Measurements from ENCODE around the gene KCNK10. TPM values are rescaled to one million over a fixed set of nuclear protein-coding genes. Genes with fewer than 3 reads are reported as not detected.

Gene KCNK10
- total and polyA plus RNA-seq, 4 donors: not detected

GRCh38 chr14:88209273-88209672 is 113.8 kb downstream of the KCNK10 start:
- Histone ChIP-seq H3K4me1 (ENCODE audit: control insufficient read depth in 1 of 2, insufficient read depth in 2 of 2, low read length in 2 of 2) (no peaks in the 10 kb centered on the region), H3K9me3 (ENCODE audit: control insufficient read depth, low read length) (no peaks in the 10 kb centered on the region), H3K27ac (ENCODE audit: low read depth in 1 of 2, low read length in 2 of 2) (no peak overlapping the region), H3K36me3 (ENCODE audit: control insufficient read depth in 1 of 2, insufficient read depth in 2 of 2, low read length in 1 of 2) (no peaks in the 10 kb centered on the region), H3K4me3 (ENCODE audit: low read length in 2 of 2) (no peak overlapping the region), H3K27me3 (ENCODE audit: control insufficient read depth in 1 of 2, insufficient read depth in 2 of 2, low read length in 1 of 2) (no peaks in the 10 kb centered on the region)
- 41 to 52% methylated on average over 17 of the region's 17 CpGs for WGBS, 2 donors
- DNase-seq: no peak
- intact Hi-C loops (cut with DNase I): no loop called here
- ATAC-seq (ENCODE audit: low FRiP score): no peak

- no peak for DNase-seq
- 27 to 29% methylated on average over 5 of the region's 5 CpGs for WGBS, 2 donors
- Histone ChIP-seq H3K36me3 (ENCODE audit: control insufficient read depth in 1 of 2, insufficient read depth in 2 of 2, low read length in 1 of 2) (no peaks in the 10 kb centered on the region), H3K27me3 (ENCODE audit: control insufficient read depth in 1 of 2, insufficient read depth in 2 of 2, low read length in 1 of 2) (no peaks in the 10 kb centered on the region), H3K4me3 (ENCODE audit: low read length in 2 of 2) (no peak overlapping the region), H3K4me1 (ENCODE audit: control insufficient read depth in 1 of 2, insufficient read depth in 2 of 2, low read length in 2 of 2) (no peaks in the 10 kb centered on the region), H3K9me3 (ENCODE audit: control insufficient read depth, low read length) (no peaks in the 10 kb centered on the region), H3K27ac (ENCODE audit: low read depth in 1 of 2, low read length in 2 of 2) (no peak overlapping the region)
- intact Hi-C loops (cut with DNase I): no loop called here
- no peak for ATAC-seq (ENCODE audit: low FRiP score)
These were observed 114.2 kb downstream of the KCNK10 start for GRCh38 chr14:88208858-88209257.

DNA sequence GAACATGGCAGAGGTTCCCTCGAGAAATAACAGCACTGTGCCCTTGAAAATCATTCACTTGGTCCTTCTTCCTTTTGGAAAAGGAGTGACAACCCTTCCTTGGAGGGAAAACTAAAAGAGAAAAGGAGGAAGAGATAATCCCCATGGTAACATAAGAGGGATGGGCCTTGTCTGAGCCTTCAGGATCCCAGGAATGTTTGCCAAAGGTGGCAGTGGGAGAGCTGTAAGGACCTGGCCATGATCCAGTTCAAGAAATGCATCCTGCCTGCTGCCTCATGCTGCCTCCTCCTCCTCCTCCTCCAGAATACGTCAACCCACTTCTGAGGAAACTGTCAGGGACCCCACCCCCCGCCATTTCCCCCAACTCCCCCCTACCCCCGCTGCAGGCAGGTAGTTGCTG is 118.8 kb downstream of the KCNK10 start:
- no peaks in the 10 kb centered on the region for H3K27me3 ChIP-seq (ENCODE audit: control insufficient read depth in 1 of 2, insufficient read depth in 2 of 2, low read length in 1 of 2)
- DNase-seq (no peak), ATAC-seq (ENCODE audit: low FRiP score) (no peak)

DNA sequence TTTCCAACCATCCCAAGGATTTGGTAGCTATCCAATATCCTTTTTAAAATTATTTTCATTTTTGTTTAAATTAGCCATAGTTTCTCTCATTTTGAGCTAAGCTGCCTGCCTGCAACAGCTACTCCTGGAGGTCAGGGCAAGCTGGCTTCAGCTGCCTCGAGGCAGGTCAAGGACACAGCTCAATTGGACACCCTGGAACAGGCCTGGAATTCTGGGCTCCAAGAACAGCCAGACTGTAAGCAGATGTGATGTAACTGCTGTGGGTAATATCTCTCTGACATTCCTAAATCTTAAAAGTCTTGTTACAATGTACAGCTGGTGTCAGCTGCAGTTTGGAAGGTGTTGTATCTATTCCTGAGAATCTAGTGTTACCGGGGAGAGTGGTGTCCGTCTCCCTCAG is 119.8 kb downstream of the KCNK10 start:
- H3K4me3 ChIP-seq (ENCODE audit: low read length in 2 of 2): no peak overlapping the region
- no peak for DNase-seq
- no peak for ATAC-seq (ENCODE audit: low FRiP score)
- H3K9me3 ChIP-seq (ENCODE audit: control insufficient read depth, low read length): no peaks in the 10 kb centered on the region
- intact Hi-C loops (cut with DNase I): no loop called here
- 71 to 76% methylated on average over 3 of the region's 3 CpGs for WGBS, 2 donors
- H3K27me3 ChIP-seq (ENCODE audit: control insufficient read depth in 1 of 2, insufficient read depth in 2 of 2, low read length in 1 of 2): no peaks in the 10 kb centered on the region
- H3K4me1 ChIP-seq (ENCODE audit: control insufficient read depth in 1 of 2, insufficient read depth in 2 of 2, low read length in 2 of 2): no peaks in the 10 kb centered on the region
- no peaks in the 10 kb centered on the region for H3K36me3 ChIP-seq (ENCODE audit: control insufficient read depth in 1 of 2, insufficient read depth in 2 of 2, low read length in 1 of 2)
- H3K27ac ChIP-seq (ENCODE audit: low read depth in 1 of 2, low read length in 2 of 2): no peak overlapping the region

More for the DNA sequence above, 118.8 kb downstream of the KCNK10 start:
- no peaks in the 10 kb centered on the region for H3K4me1 ChIP-seq (ENCODE audit: control insufficient read depth in 1 of 2, insufficient read depth in 2 of 2, low read length in 2 of 2)
- H3K27ac ChIP-seq (ENCODE audit: low read depth in 1 of 2, low read length in 2 of 2): no peak overlapping the region
- H3K9me3 ChIP-seq (ENCODE audit: control insufficient read depth, low read length): no peaks in the 10 kb centered on the region
- no peak overlapping the region for H3K4me3 ChIP-seq (ENCODE audit: low read length in 2 of 2)
- 60 to 65% methylated on average over 4 of the region's 4 CpGs for WGBS, 2 donors
- no peaks in the 10 kb centered on the region for H3K36me3 ChIP-seq (ENCODE audit: control insufficient read depth in 1 of 2, insufficient read depth in 2 of 2, low read length in 1 of 2)
- intact Hi-C loops (cut with DNase I): no loop called here

DNA sequence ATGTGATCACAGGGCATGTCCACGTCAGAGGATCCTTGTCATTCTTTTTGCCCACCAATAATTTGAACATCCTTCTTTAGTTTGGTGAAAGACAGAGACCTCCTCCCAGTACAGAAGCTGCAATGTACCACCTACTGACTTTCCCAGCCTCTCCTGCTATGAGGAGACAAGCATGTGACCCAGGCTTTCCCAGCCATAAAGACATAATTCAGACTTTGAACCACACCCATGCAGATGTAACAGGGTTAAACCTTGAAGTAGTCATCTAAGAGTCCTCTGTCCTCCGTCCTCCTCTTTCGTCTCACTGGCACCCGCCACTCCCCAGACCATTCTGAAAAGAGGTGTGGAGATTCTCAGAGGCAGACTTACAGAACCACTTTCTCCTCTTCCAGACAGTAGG is 120.8 kb downstream of the KCNK10 start:
- Histone ChIP-seq H3K27ac (ENCODE audit: low read depth in 1 of 2, low read length in 2 of 2) (no peak overlapping the region), H3K4me3 (ENCODE audit: low read length in 2 of 2) (no peak overlapping the region), H3K9me3 (ENCODE audit: control insufficient read depth, low read length) (no peaks in the 10 kb centered on the region), H3K36me3 (ENCODE audit: control insufficient read depth in 1 of 2, insufficient read depth in 2 of 2, low read length in 1 of 2) (no peaks in the 10 kb centered on the region), H3K27me3 (ENCODE audit: control insufficient read depth in 1 of 2, insufficient read depth in 2 of 2, low read length in 1 of 2) (no peaks in the 10 kb centered on the region), H3K4me1 (ENCODE audit: control insufficient read depth in 1 of 2, insufficient read depth in 2 of 2, low read length in 2 of 2) (no peaks in the 10 kb centered on the region)
- ATAC-seq (ENCODE audit: low FRiP score): no peak
- intact Hi-C loops (cut with DNase I): no loop called here
- WGBS, 2 donors: 79 to 83% methylated on average over 4 of the region's 4 CpGs
- no peak for DNase-seq

DNA sequence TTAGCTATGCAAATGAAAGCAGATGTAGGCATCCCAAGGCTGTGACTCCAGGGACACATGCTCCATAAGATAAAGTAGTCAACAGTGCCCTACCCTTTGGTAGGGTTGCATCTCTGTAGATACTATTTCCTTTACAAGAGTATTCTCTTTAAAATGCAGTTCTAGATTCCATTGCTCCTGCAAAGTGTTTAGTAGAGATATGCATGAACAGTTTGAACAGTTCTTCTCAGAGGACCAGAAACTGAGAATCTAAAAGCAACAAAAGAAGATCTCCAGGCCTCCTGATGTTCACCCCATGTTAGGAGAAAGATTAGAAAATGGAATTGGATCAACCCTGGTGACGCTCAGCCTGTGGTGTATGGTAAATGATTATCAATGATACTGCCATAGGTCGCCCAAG is 121.2 kb downstream of the KCNK10 start:
- no peaks in the 10 kb centered on the region for H3K9me3 ChIP-seq (ENCODE audit: control insufficient read depth, low read length)
- intact Hi-C loops (cut with DNase I): no loop called here
- no peak overlapping the region for H3K4me3 ChIP-seq (ENCODE audit: low read length in 2 of 2)
- no peaks in the 10 kb centered on the region for H3K4me1 ChIP-seq (ENCODE audit: control insufficient read depth in 1 of 2, insufficient read depth in 2 of 2, low read length in 2 of 2)
- no peak overlapping the region for H3K27ac ChIP-seq (ENCODE audit: low read depth in 1 of 2, low read length in 2 of 2)
- 83 to 92% methylated on average over 2 of the region's 2 CpGs for WGBS, 2 donors
- DNase-seq (no peak), ATAC-seq (ENCODE audit: low FRiP score) (no peak)
- H3K27me3 ChIP-seq (ENCODE audit: control insufficient read depth in 1 of 2, insufficient read depth in 2 of 2, low read length in 1 of 2): no peaks in the 10 kb centered on the region
- H3K36me3 ChIP-seq (ENCODE audit: control insufficient read depth in 1 of 2, insufficient read depth in 2 of 2, low read length in 1 of 2): no peaks in the 10 kb centered on the region

DNA sequence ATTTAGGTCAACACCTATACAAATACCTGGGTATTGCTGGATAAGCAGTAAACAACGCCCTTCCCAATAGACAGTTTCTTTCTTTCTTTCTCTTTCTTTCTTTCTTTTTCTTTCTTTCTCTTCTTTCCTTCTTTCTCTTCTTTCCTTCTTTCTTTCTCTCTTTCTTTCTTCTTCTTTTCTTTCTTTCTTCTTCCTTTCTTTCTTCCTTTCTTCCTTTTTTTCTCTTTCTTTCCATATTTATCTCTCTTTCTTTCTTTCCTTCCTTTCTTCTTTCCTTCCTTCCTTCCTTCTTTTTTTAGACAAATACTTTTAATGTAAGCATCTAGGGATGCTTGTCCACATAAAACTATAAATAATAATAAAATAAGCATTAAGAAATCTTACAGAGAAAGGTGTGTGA is 123.2 kb downstream of the KCNK10 start:
- H3K4me3 ChIP-seq (ENCODE audit: low read length in 2 of 2): no peak overlapping the region
- no peak for ATAC-seq (ENCODE audit: low FRiP score)

DNA sequence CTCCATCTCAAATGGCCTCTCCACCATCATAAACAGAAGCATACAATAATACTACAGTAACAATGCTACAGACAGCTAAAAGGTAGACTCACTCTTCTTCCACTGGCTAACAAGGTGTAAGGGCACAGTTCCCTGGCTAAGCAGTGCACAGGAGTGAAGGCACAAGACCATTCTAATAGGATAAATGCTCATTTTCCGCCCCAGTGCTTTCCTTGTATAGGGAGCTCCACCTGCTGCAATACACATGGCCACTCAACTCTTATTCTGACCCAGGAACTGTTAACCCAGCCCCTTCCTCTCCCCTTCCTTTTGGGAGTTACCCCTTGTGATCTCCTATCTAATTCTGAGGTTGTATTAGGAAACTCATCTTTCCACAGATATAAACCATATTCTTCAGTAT is 124.6 kb downstream of the KCNK10 start:
- H3K9me3 ChIP-seq (ENCODE audit: control insufficient read depth, low read length): no peaks in the 10 kb centered on the region
- no peaks in the 10 kb centered on the region for H3K36me3 ChIP-seq (ENCODE audit: control insufficient read depth in 1 of 2, insufficient read depth in 2 of 2, low read length in 1 of 2)
- no peaks in the 10 kb centered on the region for H3K27me3 ChIP-seq (ENCODE audit: control insufficient read depth in 1 of 2, insufficient read depth in 2 of 2, low read length in 1 of 2)
- H3K4me3 ChIP-seq (ENCODE audit: low read length in 2 of 2): no peak overlapping the region
- no peaks in the 10 kb centered on the region for H3K4me1 ChIP-seq (ENCODE audit: control insufficient read depth in 1 of 2, insufficient read depth in 2 of 2, low read length in 2 of 2)
- WGBS, 2 donors: 86 to 97% methylated on average over 1 of the region's 1 CpG
- no peak overlapping the region for H3K27ac ChIP-seq (ENCODE audit: low read depth in 1 of 2, low read length in 2 of 2)
- ATAC-seq (ENCODE audit: low FRiP score) (no peak), DNase-seq (no peak)
- intact Hi-C loops (cut with DNase I): no loop called here

More for the DNA sequence above, 123.2 kb downstream of the KCNK10 start:
- Histone ChIP-seq H3K36me3 (ENCODE audit: control insufficient read depth in 1 of 2, insufficient read depth in 2 of 2, low read length in 1 of 2) (no peaks in the 10 kb centered on the region), H3K4me1 (ENCODE audit: control insufficient read depth in 1 of 2, insufficient read depth in 2 of 2, low read length in 2 of 2) (no peaks in the 10 kb centered on the region), H3K9me3 (ENCODE audit: control insufficient read depth, low read length) (no peaks in the 10 kb centered on the region), H3K27me3 (ENCODE audit: control insufficient read depth in 1 of 2, insufficient read depth in 2 of 2, low read length in 1 of 2) (no peaks in the 10 kb centered on the region), H3K27ac (ENCODE audit: low read depth in 1 of 2, low read length in 2 of 2) (no peak overlapping the region)
- DNase-seq: no peak
- intact Hi-C loops (cut with DNase I): no loop called here
- 84 to 93% methylated on average over 1 of the region's 1 CpG for WGBS, 2 donors

- no peaks in the 10 kb centered on the region for H3K9me3 ChIP-seq (ENCODE audit: control insufficient read depth, low read length)
- H3K27me3 ChIP-seq (ENCODE audit: control insufficient read depth in 1 of 2, insufficient read depth in 2 of 2, low read length in 1 of 2): no peaks in the 10 kb centered on the region
- no peak overlapping the region for H3K27ac ChIP-seq (ENCODE audit: low read depth in 1 of 2, low read length in 2 of 2)
- WGBS, 2 donors: 87 to 90% methylated on average over 1 of the region's 1 CpG
- DNase-seq (no peak), ATAC-seq (ENCODE audit: low FRiP score) (no peak)
- no peaks in the 10 kb centered on the region for H3K36me3 ChIP-seq (ENCODE audit: control insufficient read depth in 1 of 2, insufficient read depth in 2 of 2, low read length in 1 of 2)
- intact Hi-C loops (cut with DNase I): no loop called here
- no peak overlapping the region for H3K4me3 ChIP-seq (ENCODE audit: low read length in 2 of 2)
- H3K4me1 ChIP-seq (ENCODE audit: control insufficient read depth in 1 of 2, insufficient read depth in 2 of 2, low read length in 2 of 2): no peaks in the 10 kb centered on the region
These were observed 126.1 kb downstream of the KCNK10 start for GRCh38 chr14:88196925-88197324.

Data from aorta (tissue), 5 donors.